ENCODE results near the gene TMEM74B. TPM values are rescaled to one million over a fixed set of nuclear protein-coding genes. Genes with fewer than 3 reads are reported as not detected.
"Not testable (repeated sequence)": the region's sequence is repeated elsewhere in the genome, so short reads cannot be mapped to it uniquely, and the experiment has no call there.

TMEM74B gene
- total and polyA plus RNA-seq, 4 donors = 2.3 to 10.9 (median 7.6) TPM

DNA sequence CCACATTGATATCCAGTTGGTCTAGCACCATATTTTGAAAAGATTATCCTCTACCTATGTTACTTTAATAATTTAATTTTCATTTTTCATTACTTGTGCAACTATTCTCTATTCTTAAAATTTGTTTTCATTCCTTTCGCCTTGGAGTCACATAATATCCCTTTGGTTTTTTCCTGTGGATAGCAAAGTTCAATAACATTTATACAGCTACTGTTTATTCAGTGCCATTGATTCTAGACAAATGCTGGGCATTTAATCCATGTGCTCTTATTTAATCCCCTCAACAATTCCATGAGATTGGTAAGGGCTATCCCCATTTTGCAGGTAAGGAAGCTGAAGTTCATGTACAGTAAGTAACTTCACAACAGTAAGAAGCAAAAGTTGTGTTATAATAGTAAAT, 33.8 kb downstream of the TMEM74B start:
- Histone ChIP-seq H3K27ac (ENCODE audit: low read depth in 1 of 2, low read length in 1 of 2) (no peak overlapping the region), H3K27me3 (ENCODE audit: control insufficient read depth in 3 of 3, insufficient read depth in 3 of 3, low read length in 2 of 3) (no peaks in the 10 kb centered on the region), H3K4me1 (ENCODE audit: control insufficient read depth in 5 of 5, insufficient read depth in 5 of 5, low read length in 5 of 5) (peaks cover 0 to 5% (median 0%) of the 10 kb centered on the region in 5 donors), H3K36me3 (ENCODE audit: control insufficient read depth in 4 of 4, insufficient read depth in 4 of 4, low read length in 4 of 4) (peaks cover 27 to 48% (median 31%) of the 10 kb centered on the region in 4 donors), H3K9ac (ENCODE audit: insufficient read depth in 1 of 2, low read length in 2 of 2) (no peak overlapping the region), H3K4me3 (no peak overlapping the region), H3K9me3 (ENCODE audit: control insufficient read depth in 4 of 4, insufficient read depth in 3 of 4, low read length in 3 of 4) (peaks cover 0 to 3% (median 0%) of the 10 kb centered on the region in 4 donors)
- 97 to 98% methylated on average over 1 of the region's 1 CpG for WGBS, 2 donors
- no peak for DNase-seq
- no peak for ATAC-seq (ENCODE audit: insufficient read depth, low FRiP score)
- TF ChIP-seq, protein P1, sequence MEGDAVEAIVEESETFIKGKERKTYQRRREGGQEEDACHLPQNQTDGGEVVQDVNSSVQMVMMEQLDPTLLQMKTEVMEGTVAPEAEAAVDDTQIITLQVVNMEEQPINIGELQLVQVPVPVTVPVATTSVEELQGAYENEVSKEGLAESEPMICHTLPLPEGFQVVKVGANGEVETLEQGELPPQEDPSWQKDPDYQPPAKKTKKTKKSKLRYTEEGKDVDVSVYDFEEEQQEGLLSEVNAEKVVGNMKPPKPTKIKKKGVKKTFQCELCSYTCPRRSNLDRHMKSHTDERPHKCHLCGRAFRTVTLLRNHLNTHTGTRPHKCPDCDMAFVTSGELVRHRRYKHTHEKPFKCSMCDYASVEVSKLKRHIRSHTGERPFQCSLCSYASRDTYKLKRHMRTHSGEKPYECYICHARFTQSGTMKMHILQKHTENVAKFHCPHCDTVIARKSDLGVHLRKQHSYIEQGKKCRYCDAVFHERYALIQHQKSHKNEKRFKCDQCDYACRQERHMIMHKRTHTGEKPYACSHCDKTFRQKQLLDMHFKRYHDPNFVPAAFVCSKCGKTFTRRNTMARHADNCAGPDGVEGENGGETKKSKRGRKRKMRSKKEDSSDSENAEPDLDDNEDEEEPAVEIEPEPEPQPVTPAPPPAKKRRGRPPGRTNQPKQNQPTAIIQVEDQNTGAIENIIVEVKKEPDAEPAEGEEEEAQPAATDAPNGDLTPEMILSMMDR (IDR thresholded peaks at IDR 0.05; ENCODE audit: control extremely low read depth, extremely low read depth) = no peak

- H3K9ac ChIP-seq (ENCODE audit: insufficient read depth in 1 of 2, low read length in 2 of 2) = no peak overlapping the region
These were observed 34.6 kb downstream of the TMEM74B start for GRCh38 chr20:1150218-1150617.

DNA sequence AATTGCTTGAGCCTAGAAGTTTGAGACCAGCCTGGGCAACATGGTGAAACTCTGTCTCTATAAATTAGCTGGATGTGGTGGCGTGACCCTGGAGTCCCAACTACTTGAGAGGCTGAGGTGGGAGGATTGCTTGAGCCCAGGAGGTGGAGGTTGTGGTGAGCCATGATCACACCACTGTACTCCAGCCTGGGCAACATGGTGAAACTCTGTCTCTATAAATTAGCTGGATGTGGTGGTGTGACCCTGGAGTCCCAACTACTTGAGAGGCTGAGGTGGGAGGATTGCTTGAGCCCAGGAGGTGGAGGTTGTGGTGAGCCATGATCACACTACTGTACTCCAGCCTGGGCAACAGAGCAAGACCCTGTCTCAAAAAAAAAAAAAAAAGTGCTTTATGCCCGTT, 35.0 kb downstream of the TMEM74B start:
- H3K9ac ChIP-seq (ENCODE audit: insufficient read depth in 1 of 2, low read length in 2 of 2) = not testable (repeated sequence)

More at GRCh38 chr20:1150218-1150617, 34.6 kb downstream of the TMEM74B start:
- peaks cover 25 to 45% (median 28%) of the 10 kb centered on the region in 4 donors for H3K36me3 ChIP-seq (ENCODE audit: control insufficient read depth in 4 of 4, insufficient read depth in 4 of 4, low read length in 4 of 4)
- WGBS, 2 donors = 76 to 90% methylated on average over 4 of the region's 4 CpGs
- DNase-seq (no peak), ATAC-seq (ENCODE audit: insufficient read depth, low FRiP score) (no peak)
- H3K4me1 ChIP-seq (ENCODE audit: control insufficient read depth in 5 of 5, insufficient read depth in 5 of 5, low read length in 5 of 5) = peaks cover 0 to 5% (median 0%) of the 10 kb centered on the region in 5 donors
- no peaks in the 10 kb centered on the region for H3K27me3 ChIP-seq (ENCODE audit: control insufficient read depth in 3 of 3, insufficient read depth in 3 of 3, low read length in 2 of 3)
- TF ChIP-seq, protein P1 (IDR thresholded peaks at IDR 0.05; ENCODE audit: control extremely low read depth, extremely low read depth) = no peak
- no peaks in the 10 kb centered on the region for H3K9me3 ChIP-seq (ENCODE audit: control insufficient read depth in 4 of 4, insufficient read depth in 3 of 4, low read length in 3 of 4)
- H3K27ac ChIP-seq (ENCODE audit: low read depth in 1 of 2, low read length in 1 of 2) = no peak overlapping the region
- no peak overlapping the region for H3K4me3 ChIP-seq

DNA sequence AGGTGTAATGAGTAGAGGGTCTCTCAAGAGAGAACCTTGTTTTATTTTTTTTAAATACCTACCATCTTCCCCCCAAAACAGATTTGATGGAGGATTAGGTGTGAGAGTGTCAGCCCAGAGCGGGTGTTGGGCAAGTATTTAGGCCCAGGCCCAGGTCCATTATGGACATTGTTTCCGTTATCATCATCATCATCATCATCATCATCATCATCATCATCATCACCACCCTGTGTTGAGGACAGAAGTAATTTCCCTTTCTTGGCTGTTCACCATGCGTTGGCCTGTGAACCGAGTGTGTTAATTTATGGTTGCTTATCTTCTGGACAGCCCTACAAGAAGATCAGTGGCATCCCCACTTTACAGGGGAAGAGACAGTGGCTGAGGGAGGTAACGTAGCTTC, 37.8 kb downstream of the TMEM74B start:
- ATAC-seq (ENCODE audit: insufficient read depth, low FRiP score) (no peak), DNase-seq (peak in 1 of 3 donors; percentile 3)
- H3K9ac ChIP-seq (ENCODE audit: insufficient read depth in 1 of 2, low read length in 2 of 2) = no peak overlapping the region
- H3K4me3 ChIP-seq = no peak overlapping the region
- H3K9me3 ChIP-seq (ENCODE audit: control insufficient read depth in 4 of 4, insufficient read depth in 3 of 4, low read length in 3 of 4) = no peaks in the 10 kb centered on the region
- TF ChIP-seq, protein P1 (IDR thresholded peaks at IDR 0.05; ENCODE audit: control extremely low read depth, extremely low read depth) = no peak
- peaks cover 10 to 26% (median 20%) of the 10 kb centered on the region in 4 donors for H3K36me3 ChIP-seq (ENCODE audit: control insufficient read depth in 4 of 4, insufficient read depth in 4 of 4, low read length in 4 of 4)
- H3K27me3 ChIP-seq (ENCODE audit: control insufficient read depth in 3 of 3, insufficient read depth in 3 of 3, low read length in 2 of 3) = no peaks in the 10 kb centered on the region
- H3K4me1 ChIP-seq (ENCODE audit: control insufficient read depth in 5 of 5, insufficient read depth in 5 of 5, low read length in 5 of 5) = peaks cover 0 to 7% (median 0%) of the 10 kb centered on the region in 5 donors
- no peak overlapping the region for H3K27ac ChIP-seq (ENCODE audit: low read depth in 1 of 2, low read length in 1 of 2)
- WGBS, 2 donors = 93 to 95% methylated on average over 5 of the region's 5 CpGs

More for the DNA sequence above, 35.0 kb downstream of the TMEM74B start:
- peaks cover 21 to 44% (median 27%) of the 10 kb centered on the region in 4 donors for H3K36me3 ChIP-seq (ENCODE audit: control insufficient read depth in 4 of 4, insufficient read depth in 4 of 4, low read length in 4 of 4)
- not testable (repeated sequence) for DNase-seq; H3K27me3 ChIP-seq (ENCODE audit: control insufficient read depth in 3 of 3, insufficient read depth in 3 of 3, low read length in 2 of 3); H3K4me3 ChIP-seq; ATAC-seq (ENCODE audit: insufficient read depth, low FRiP score); H3K9me3 ChIP-seq (ENCODE audit: control insufficient read depth in 4 of 4, insufficient read depth in 3 of 4, low read length in 3 of 4); H3K27ac ChIP-seq (ENCODE audit: low read depth in 1 of 2, low read length in 1 of 2); H3K4me1 ChIP-seq (ENCODE audit: control insufficient read depth in 5 of 5, insufficient read depth in 5 of 5, low read length in 5 of 5)
- WGBS, 2 donors = 86 to 94% methylated on average over 2 of the region's 2 CpGs

Measured in lung (tissue), 12 donors.